Activated CD4-positive, alpha-beta T cell treated with anti-CD3 and anti-CD28 coated beads, Interleukin-2, amount 10 ng/mL, durations not matched to agents 7 days and 5 days (primary cell): ENCODE data around the gene GSTA3. TPM values are rescaled to one million over a fixed set of nuclear protein-coding genes. Genes with fewer than 3 reads are reported as not detected.
"Not testable (repeated sequence)": the region's sequence is repeated elsewhere in the genome, so short reads cannot be mapped to it uniquely, and the experiment has no call there.

Source experiments
- CTCF ChIA-PET: fragments of 350-600 bp; sonication (Branson Sonifier 250); formaldehyde crosslinking; loops from one replicate; lab custom pipeline; 2021; ENCODE audit warnings: antibody characterized with exemption; lab: Charles Lee
- POLR2A ChIA-PET: fragments of 350-600 bp; sonication (Branson Sonifier 250); formaldehyde crosslinking; loops from one replicate; lab custom pipeline; 2021; ENCODE audit warnings: antibody characterized with exemption; lab: Charles Lee
- DNase-seq: peaks from one replicate; pipeline ENCODE4 v3.0.0-alpha.2; 2020
- H3K27ac Mint-ChIP-seq: one replicate; pipeline ENCODE4 v1.8.0; 2021; ENCODE audit warnings: mild to moderate bottlenecking, moderate library complexity, mixed read lengths
- H3K27me3 Mint-ChIP-seq: one replicate; pipeline ENCODE4 v1.8.0; 2021; ENCODE audit warnings: mixed read lengths
- H3K36me3 Mint-ChIP-seq: one replicate; pipeline ENCODE4 v1.8.0; 2021; ENCODE audit warnings: low read depth, mixed read lengths
- H3K4me1 Mint-ChIP-seq: one replicate; pipeline ENCODE4 v1.8.0; 2021; ENCODE audit warnings: mixed read lengths
- H3K4me3 Mint-ChIP-seq: one replicate; pipeline ENCODE4 v1.8.0; 2021; ENCODE audit warnings: mild to moderate bottlenecking, moderate library complexity, mixed read lengths
- H3K9me3 Mint-ChIP-seq: one replicate; pipeline ENCODE4 v1.8.0; 2021; ENCODE audit warnings: mixed read lengths
- total RNA-seq, 2 experiments: library from RNA; stranded (reverse); gene quantifications; one replicate each; pipeline ENCODE4 v1.2.3, GENCODE V29; 2021

Gene GSTA3
- total RNA-seq, 2 experiments from 2014 or later, result not detected

GRCh38 chr6:52876056-52876787, 33.3 kb downstream of the GSTA3 start:
- Mint-ChIP-seq H3K9me3 (no peaks in the 10 kb centered on the region), H3K4me1 (peaks cover 4% of the 10 kb centered on the region), H3K27me3 (peaks cover 7% of the 10 kb centered on the region), H3K4me3 (no peak overlapping the region), H3K36me3 (no peaks in the 10 kb centered on the region), H3K27ac (no peak overlapping the region)
- POLR2A ChIA-PET, result no interaction called here
- DNase-seq, result no peak
- CTCF ChIA-PET, result interaction anchor here (0.6 to 1.5 kb wide), 5 partner anchors 17 to 381 kb away, joined by 3 read pairs; no protein-coding TSS in a partner anchor

- peaks cover 11% of the 10 kb centered on the region for H3K27me3 Mint-ChIP-seq
- ChIA-PET POLR2A (interaction anchor here (0.5 kb wide), 1 partner anchor 589 kb away, joined by 4 read pairs; no protein-coding TSS in a partner anchor), CTCF (no interaction called here)
- no peak overlapping the region for H3K27ac Mint-ChIP-seq
- H3K36me3 Mint-ChIP-seq, result no peaks in the 10 kb centered on the region
- H3K4me3 Mint-ChIP-seq, result no peak overlapping the region
- no peak for DNase-seq
- H3K9me3 Mint-ChIP-seq, result no peaks in the 10 kb centered on the region
- H3K4me1 Mint-ChIP-seq, result peaks cover 2% of the 10 kb centered on the region
Observed at GRCh38 chr6:52872031-52872430, 37.5 kb downstream of the GSTA3 start.

GRCh38 chr6:52871621-52872020, 37.9 kb downstream of the GSTA3 start:
- H3K4me3 Mint-ChIP-seq, result no peak overlapping the region
- no peaks in the 10 kb centered on the region for H3K4me1 Mint-ChIP-seq
- peaks cover 11% of the 10 kb centered on the region for H3K27me3 Mint-ChIP-seq
- ChIA-PET POLR2A (no interaction called here), CTCF (no interaction called here)
- no peaks in the 10 kb centered on the region for H3K9me3 Mint-ChIP-seq
- no peak overlapping the region for H3K27ac Mint-ChIP-seq
- H3K36me3 Mint-ChIP-seq, result no peaks in the 10 kb centered on the region
- DNase-seq, result no peak

DNA sequence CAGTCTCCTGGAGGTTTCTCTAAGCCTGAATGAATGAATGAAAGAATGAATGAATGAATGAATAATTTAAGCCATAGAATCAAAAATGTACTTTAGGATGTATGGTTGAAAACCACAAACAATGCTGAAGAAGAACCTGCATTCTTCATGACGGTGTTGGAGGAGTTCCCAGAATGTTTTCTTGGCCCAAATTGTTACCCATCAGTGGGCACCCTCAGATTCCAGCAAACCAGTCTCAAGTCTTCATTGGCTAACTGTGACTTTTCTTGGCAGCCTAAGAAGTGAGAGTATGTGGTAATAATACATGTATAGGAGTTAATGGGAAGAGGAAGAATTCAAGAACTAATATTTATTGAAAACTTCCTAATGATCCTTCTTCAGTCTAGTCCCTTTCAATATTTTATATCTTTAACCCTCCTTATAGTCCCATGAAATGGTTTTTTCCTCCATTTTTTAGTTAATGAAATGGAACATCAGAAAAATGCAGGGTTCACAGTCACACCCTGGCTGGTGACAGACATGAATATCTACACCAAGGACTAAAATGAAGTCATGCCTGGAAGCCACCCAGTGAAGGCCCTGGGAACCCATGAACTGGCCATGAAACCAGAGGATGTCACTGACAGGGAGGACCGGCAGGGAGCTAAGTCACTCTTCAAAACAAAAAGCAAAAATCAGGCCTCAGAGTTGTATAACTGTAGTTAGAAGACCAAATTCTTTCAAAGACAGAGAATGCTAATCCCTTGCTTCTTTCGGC, 39.0 kb downstream of the GSTA3 start:
- POLR2A ChIA-PET, DNase-seq, H3K4me3 Mint-ChIP-seq: not testable (repeated sequence)

GRCh38 chr6:52868899-52869298, 40.6 kb downstream of the GSTA3 start:
- peaks cover 12% of the 10 kb centered on the region for H3K27me3 Mint-ChIP-seq
- POLR2A ChIA-PET, H3K27ac Mint-ChIP-seq, DNase-seq, H3K4me1 Mint-ChIP-seq, CTCF ChIA-PET, H3K4me3 Mint-ChIP-seq, H3K9me3 Mint-ChIP-seq, H3K36me3 Mint-ChIP-seq: not testable (repeated sequence)

More for the DNA sequence above, 39.0 kb downstream of the GSTA3 start:
- CTCF ChIA-PET, H3K9me3 Mint-ChIP-seq, H3K36me3 Mint-ChIP-seq, H3K4me1 Mint-ChIP-seq, H3K27ac Mint-ChIP-seq: not testable (repeated sequence)
- H3K27me3 Mint-ChIP-seq, result peaks cover 11% of the 10 kb centered on the region

DNA sequence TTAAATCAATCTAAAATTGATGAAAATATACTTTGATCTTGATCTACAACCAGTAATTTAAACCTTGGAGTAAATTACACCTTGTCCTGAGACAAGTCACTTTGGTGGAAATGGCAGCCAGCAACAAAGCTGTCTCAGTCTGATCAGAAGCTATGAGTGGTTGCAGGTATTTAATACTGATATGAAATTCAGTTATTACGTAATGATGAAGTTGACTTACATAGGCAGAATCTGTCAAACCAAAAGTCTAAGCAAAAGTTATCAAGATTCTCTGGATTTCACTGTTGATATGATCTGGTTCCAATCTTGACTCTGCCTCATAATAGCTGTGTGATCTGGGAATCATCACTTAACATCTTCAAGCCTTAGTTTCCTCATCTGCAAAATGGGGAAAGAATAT, 41.3 kb downstream of the GSTA3 start:
- no peak for DNase-seq
- peaks cover 16% of the 10 kb centered on the region for H3K27me3 Mint-ChIP-seq
- ChIA-PET POLR2A (no interaction called here), CTCF (no interaction called here)
- no peaks in the 10 kb centered on the region for H3K36me3 Mint-ChIP-seq
- no peak overlapping the region for H3K4me3 Mint-ChIP-seq
- H3K9me3 Mint-ChIP-seq, result no peaks in the 10 kb centered on the region
- no peaks in the 10 kb centered on the region for H3K4me1 Mint-ChIP-seq
- H3K27ac Mint-ChIP-seq, result no peak overlapping the region

- H3K9me3 Mint-ChIP-seq, H3K4me1 Mint-ChIP-seq, CTCF ChIA-PET, POLR2A ChIA-PET, DNase-seq, H3K36me3 Mint-ChIP-seq, H3K4me3 Mint-ChIP-seq, H3K27ac Mint-ChIP-seq: not testable (repeated sequence)
- H3K27me3 Mint-ChIP-seq, result peaks cover 29% of the 10 kb centered on the region
Observed at GRCh38 chr6:52861151-52861550, 48.3 kb downstream of the GSTA3 start.

- Mint-ChIP-seq H3K27ac (no peak overlapping the region), H3K4me1 (no peaks in the 10 kb centered on the region), H3K27me3 (peaks cover 38% of the 10 kb centered on the region), H3K36me3 (no peaks in the 10 kb centered on the region), H3K4me3 (no peak overlapping the region), H3K9me3 (no peaks in the 10 kb centered on the region)
- ChIA-PET POLR2A (no interaction called here), CTCF (no interaction called here)
- DNase-seq, result no peak
Observed at GRCh38 chr6:52858416-52858815, 51.1 kb downstream of the GSTA3 start.

- H3K27ac Mint-ChIP-seq, H3K9me3 Mint-ChIP-seq, H3K4me1 Mint-ChIP-seq, H3K4me3 Mint-ChIP-seq, CTCF ChIA-PET, DNase-seq, POLR2A ChIA-PET, H3K36me3 Mint-ChIP-seq: not testable (repeated sequence)
- peaks cover 41% of the 10 kb centered on the region for H3K27me3 Mint-ChIP-seq
Observed at GRCh38 chr6:52856137-52856536, 53.4 kb downstream of the GSTA3 start.

GRCh38 chr6:52849137-52849536, 60.4 kb downstream of the GSTA3 start:
- DNase-seq, result no peak

More at GRCh38 chr6:52849137-52849536, 60.4 kb downstream of the GSTA3 start:
- ChIA-PET CTCF (no interaction called here), POLR2A (no interaction called here)
- H3K4me1 Mint-ChIP-seq, result no peaks in the 10 kb centered on the region
- no peak overlapping the region for H3K4me3 Mint-ChIP-seq
- H3K27ac Mint-ChIP-seq, result no peak overlapping the region
- no peaks in the 10 kb centered on the region for H3K9me3 Mint-ChIP-seq
- peaks cover 28% of the 10 kb centered on the region for H3K27me3 Mint-ChIP-seq
- H3K36me3 Mint-ChIP-seq, result no peaks in the 10 kb centered on the region

Other genes starting within 250 kb of the GSTA3 start
- 10 to 100 TPM; 22.5 to 25.3 TPM for gene TMEM14A, start 238.6 kb downstream of the GSTA3 start, total RNA-seq
- not detected for gene GSTA2, start 146.2 kb downstream of the GSTA3 start, total RNA-seq
- not detected for gene GSTA1, start 105.9 kb downstream of the GSTA3 start, total RNA-seq
- gene GSTA5, start 68.9 kb downstream of the GSTA3 start, total RNA-seq, result not detected
- 1 to 10 TPM; 4.8 to 6.1 TPM for gene GSTA4, start 85.6 kb upstream of the GSTA3 start, total RNA-seq
- 1 to 10 TPM; 6.8 to 8.4 TPM for gene CILK1, start 152.1 kb upstream of the GSTA3 start, total RNA-seq
- gene FBXO9, start 155.7 kb upstream of the GSTA3 start, total RNA-seq, result 10 to 100 TPM; 72.9 to 88.1 TPM
- not detected for gene GCM1, start 239.1 kb upstream of the GSTA3 start, total RNA-seq